CD8-positive, alpha-beta memory T cell (primary cell): Measurements from ENCODE around the gene LGALS7. TPM values are rescaled to one million over a fixed set of nuclear protein-coding genes. Genes with fewer than 3 reads are reported as not detected.
"Not testable (repeated sequence)": the region's sequence is repeated elsewhere in the genome, so short reads cannot be mapped to it uniquely, and the experiment has no call there.

Source experiments
- CTCF ChIA-PET: fragments of 350-600 bp; sonication (Branson Sonifier 250); formaldehyde crosslinking; loops from one replicate; lab custom pipeline; 2021; ENCODE audit warnings: antibody characterized with exemption; lab: Charles Lee
- POLR2A ChIA-PET: fragments of 350-600 bp; sonication (Branson Sonifier 250); formaldehyde crosslinking; loops from one replicate; lab custom pipeline; 2021; ENCODE audit warnings: antibody characterized with exemption; lab: Charles Lee
- DNase-seq, 5 donors: peaks; one replicate each; pipeline versions ENCODE4 v3.0.0 to v3.0.0-alpha.2; 2020 to 2022; ENCODE audit warnings: mixed read lengths in 1 of 5
- H3K27ac ChIP-seq: one replicate; pipeline ENCODE4 v1.7.0; 2013; ENCODE audit warnings: low read depth, mild to moderate bottlenecking, low read length, moderate library complexity
- H3K27me3 ChIP-seq: 2 replicates; pipeline ENCODE4 v1.7.0; 2013; ENCODE audit warnings: low read length, mild to moderate bottlenecking; ENCODE audit not compliant: insufficient read depth, poor library complexity, severe bottlenecking
- H3K36me3 ChIP-seq: 2 replicates; pipeline ENCODE4 v1.7.0; 2013; ENCODE audit warnings: mild to moderate bottlenecking, low read length, moderate library complexity; ENCODE audit not compliant: insufficient read depth
- H3K4me1 ChIP-seq: 2 replicates; pipeline ENCODE4 v1.7.0; 2013; ENCODE audit warnings: mild to moderate bottlenecking, low read length, moderate library complexity; ENCODE audit not compliant: insufficient read depth
- H3K4me3 ChIP-seq: 2 replicates; pipeline ENCODE4 v1.7.0; 2013; ENCODE audit warnings: mild to moderate bottlenecking, low read length
- H3K9me3 ChIP-seq: 2 replicates; pipeline ENCODE4 v1.7.0; 2013; ENCODE audit warnings: mild to moderate bottlenecking, low read length
- H3K27ac Mint-ChIP-seq, 8 donors: one replicate each; pipeline ENCODE4 v1.8.0; 2020 to 2021; ENCODE audit warnings: mixed read lengths in 8 of 8, mild to moderate bottlenecking in 6 of 8, inconsistent platforms in 3 of 8, moderate library complexity in 3 of 8
- H3K27me3 Mint-ChIP-seq, 2 donors: one replicate each; pipeline ENCODE4 v1.8.0; 2020 to 2021; ENCODE audit warnings: mixed read lengths in 2 of 2, mild to moderate bottlenecking in 1 of 2, moderate library complexity in 1 of 2
- H3K36me3 Mint-ChIP-seq, 3 donors: one replicate each; pipeline ENCODE4 v1.8.0; 2020 to 2021; ENCODE audit warnings: mixed read lengths in 3 of 3, inconsistent platforms in 1 of 3, mild to moderate bottlenecking in 1 of 3
- H3K4me1 Mint-ChIP-seq, 3 donors: one replicate each; pipeline ENCODE4 v1.8.0; 2020 to 2021; ENCODE audit warnings: mixed read lengths in 3 of 3, inconsistent platforms in 1 of 3, mild to moderate bottlenecking in 1 of 3
- H3K4me3 Mint-ChIP-seq, 7 donors: one replicate each; pipeline ENCODE4 v1.8.0; 2020 to 2021; ENCODE audit warnings: mixed read lengths in 7 of 7, mild to moderate bottlenecking in 6 of 7, moderate library complexity in 4 of 7, inconsistent platforms in 2 of 7
- H3K9me3 Mint-ChIP-seq, 5 donors: one replicate each; pipeline ENCODE4 v1.8.0; 2020 to 2022; ENCODE audit warnings: mixed read lengths in 5 of 5, mild to moderate bottlenecking in 3 of 5, moderate library complexity in 2 of 5, inconsistent platforms in 1 of 5
- polyA plus RNA-seq: library from polyadenylated mRNA; unstranded; fragments of 300-500 nt; fragmentation: Illumina TruSeq; gene quantifications from one replicate; pipeline ENCODE4 v1.2.3, GENCODE V29; 2021
- total RNA-seq, 2 experiments: library from RNA; stranded (reverse); gene quantifications; one replicate each; pipeline ENCODE4 v1.2.3, GENCODE V29; 2021

LGALS7 gene
- total and polyA plus RNA-seq, 3 experiments from 2014 or later, result not detected

GRCh38 chr19:38813323-38813722 is 40.0 kb upstream of the LGALS7 start:
- H3K36me3 Mint-ChIP-seq, result peaks cover 0 to 35% (median 2%) of the 10 kb centered on the region in 3 donors
- Histone ChIP-seq H3K9me3 (no peaks in the 10 kb centered on the region), H3K4me3 (no peak overlapping the region), H3K36me3 (peaks cover 19% of the 10 kb centered on the region), H3K4me1 (no peaks in the 10 kb centered on the region), H3K27ac (no peak overlapping the region), H3K27me3 (no peaks in the 10 kb centered on the region)
- peak overlapping the region in 1 of 8 donors; percentile 58 for H3K27ac Mint-ChIP-seq
- CTCF ChIA-PET, result no interaction called here
- no peaks in the 10 kb centered on the region for H3K9me3 Mint-ChIP-seq
- POLR2A ChIA-PET, result no interaction called here
- no peak overlapping the region for H3K4me3 Mint-ChIP-seq
- no peaks in the 10 kb centered on the region for H3K27me3 Mint-ChIP-seq
- no peak for DNase-seq
- no peaks in the 10 kb centered on the region for H3K4me1 Mint-ChIP-seq

DNA sequence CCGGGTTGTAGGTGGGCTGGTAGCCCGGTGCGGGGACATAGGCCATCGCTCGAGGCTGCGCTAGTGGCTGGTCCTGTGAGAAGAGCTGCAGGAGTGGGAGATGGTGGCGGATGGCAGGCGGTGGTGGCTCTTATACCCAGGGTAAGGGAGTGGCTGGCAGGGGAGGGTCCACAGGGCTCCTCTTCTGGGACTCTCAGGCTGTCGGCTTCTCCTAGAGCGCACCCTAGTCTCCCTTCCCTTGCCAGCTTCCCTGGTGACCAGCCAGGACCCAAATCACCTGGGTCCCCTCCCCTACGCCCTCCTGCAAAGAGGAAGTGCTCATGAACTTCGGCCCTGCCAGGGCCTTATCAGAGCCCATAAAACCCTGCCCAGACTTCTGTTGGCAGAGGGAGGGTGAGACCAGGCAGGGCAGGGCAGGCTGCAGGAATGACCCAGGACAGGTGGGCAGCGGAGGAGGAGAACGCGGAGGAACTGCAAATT is 39.6 kb upstream of the LGALS7 start, which contains the start of gene LGALS4:
TSS of gene LGALS4 (minus strand) at position 105 of the 480 bp plus-strand sequence. CDS start at position 46, 59 bp downstream.
- H3K9me3 ChIP-seq, result no peaks in the 10 kb centered on the region
- no peaks in the 10 kb centered on the region for H3K4me1 ChIP-seq
- DNase-seq, result no peak
- no peak within 1 kb of the TSS for H3K27ac ChIP-seq
- Mint-ChIP-seq H3K27me3 (no peaks in the 10 kb centered on the region), H3K9me3 (no peaks in the 10 kb centered on the region), H3K4me3 (no peak within 1 kb of the TSS), H3K36me3 (peaks cover 0 to 31% (median 2%) of the 10 kb centered on the region in 3 donors), H3K4me1 (no peaks in the 10 kb centered on the region), H3K27ac (peak within 1 kb of the TSS in 3 of 8 donors; percentile 36 to 78 (median 58))
- POLR2A ChIA-PET, result no interaction called here
- H3K4me3 ChIP-seq, result no peak within 1 kb of the TSS
- peaks cover 17% of the 10 kb centered on the region for H3K36me3 ChIP-seq
- CTCF ChIA-PET, result no interaction called here
- no peaks in the 10 kb centered on the region for H3K27me3 ChIP-seq

- Histone ChIP-seq H3K27me3 (no peaks in the 10 kb centered on the region), H3K4me3 (no peak overlapping the region), H3K36me3 (peaks cover 10% of the 10 kb centered on the region), H3K27ac (no peak overlapping the region), H3K9me3 (no peaks in the 10 kb centered on the region), H3K4me1 (no peaks in the 10 kb centered on the region)
- Mint-ChIP-seq H3K4me1 (no peaks in the 10 kb centered on the region), H3K4me3 (no peak overlapping the region), H3K27me3 (no peaks in the 10 kb centered on the region), H3K9me3 (no peaks in the 10 kb centered on the region), H3K36me3 (peaks cover 0 to 26% (median 2%) of the 10 kb centered on the region in 3 donors), H3K27ac (peak overlapping the region in 2 of 8 donors; percentile 51 to 78)
- ChIA-PET POLR2A (no interaction called here), CTCF (no interaction called here)
- no peak for DNase-seq
These were observed 38.9 kb upstream of the LGALS7 start for GRCh38 chr19:38812009-38812840.

DNA sequence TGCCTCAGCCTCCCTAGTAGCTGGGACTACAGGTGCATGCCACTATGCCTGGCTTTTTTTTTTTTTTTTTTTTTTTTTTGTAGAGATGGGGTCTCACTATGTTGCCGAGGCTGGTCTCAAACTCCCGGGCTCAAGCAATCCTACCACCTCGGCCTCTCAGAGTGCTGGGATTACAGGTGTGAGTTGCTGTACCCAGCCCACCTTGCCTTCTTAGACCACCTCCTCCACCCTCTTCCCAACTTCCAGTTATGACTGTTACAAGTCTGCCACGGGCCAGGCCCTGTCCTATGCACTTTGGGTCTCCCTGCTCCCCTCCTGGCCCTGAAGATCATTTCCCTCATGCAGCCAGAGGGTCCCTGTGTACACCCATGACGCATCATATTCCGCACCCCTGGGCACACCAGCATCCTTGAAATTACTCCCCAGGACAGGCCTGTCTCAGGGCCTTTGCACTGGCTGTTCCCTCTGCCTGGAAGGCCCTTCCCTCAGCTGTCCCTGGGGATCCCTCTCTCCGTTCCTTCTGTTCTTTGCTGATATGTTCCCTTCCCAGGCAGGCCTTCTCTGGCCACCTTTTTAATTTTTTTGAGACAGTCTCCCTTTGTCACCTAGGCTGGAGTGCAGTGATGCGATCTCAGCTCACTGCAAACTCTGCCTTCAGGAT is 36.4 kb upstream of the LGALS7 start:
- ChIA-PET POLR2A (interaction anchor here (0.6 kb wide), 2 partner anchors 56 to 86 kb away, joined by 3 to 4 read pairs; no protein-coding TSS in a partner anchor), CTCF (no interaction called here)
- H3K4me3 ChIP-seq, result no peak overlapping the region
- peaks cover 3 to 7% (median 5%) of the 10 kb centered on the region in 3 donors for H3K4me1 Mint-ChIP-seq
- H3K9me3 Mint-ChIP-seq, result no peaks in the 10 kb centered on the region
- no peak overlapping the region for H3K27ac ChIP-seq
- peak overlapping the region in 1 of 7 donors; percentile 40 for H3K4me3 Mint-ChIP-seq
- peak overlapping the region in 1 of 8 donors; percentile 75 for H3K27ac Mint-ChIP-seq
- no peaks in the 10 kb centered on the region for H3K27me3 ChIP-seq
- DNase-seq, result no peak
- no peaks in the 10 kb centered on the region for H3K27me3 Mint-ChIP-seq
- no peaks in the 10 kb centered on the region for H3K36me3 ChIP-seq
- peaks cover 3% of the 10 kb centered on the region for H3K4me1 ChIP-seq
- peaks cover 0 to 6% (median 0%) of the 10 kb centered on the region in 3 donors for H3K36me3 Mint-ChIP-seq
- H3K9me3 ChIP-seq, result no peaks in the 10 kb centered on the region

DNA sequence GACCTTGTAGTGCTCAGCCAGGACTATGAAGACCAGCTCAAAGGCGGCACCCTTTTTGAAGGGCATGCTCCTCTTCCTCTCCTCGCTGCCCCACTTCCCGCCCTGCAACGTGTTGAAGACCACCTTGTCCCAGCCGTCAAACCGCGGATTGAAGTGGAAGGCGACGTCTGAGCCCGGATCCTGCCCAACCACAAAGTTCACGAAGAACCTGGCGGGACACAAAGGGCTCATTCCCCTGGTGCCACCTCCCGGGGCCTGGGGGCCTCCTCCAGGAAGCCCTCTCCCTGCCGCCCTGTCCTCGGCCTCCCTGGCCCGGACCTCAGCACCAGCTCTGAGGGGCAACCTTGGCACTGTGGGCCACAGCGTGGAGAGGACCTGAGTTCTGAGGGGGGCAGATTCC is 35.4 kb upstream of the LGALS7 start:
- ChIA-PET POLR2A (interaction anchor here (0.6 to 0.7 kb wide), 2 partner anchors 87 to 251 kb away, joined by 3 to 6 read pairs; no protein-coding TSS in a partner anchor), CTCF (interaction anchor here (0.8 kb wide), 1 partner anchor 9 kb away, joined by 3 read pairs; no protein-coding TSS in a partner anchor)
- H3K9me3 ChIP-seq, result no peaks in the 10 kb centered on the region
- H3K36me3 Mint-ChIP-seq, result peaks cover 0 to 3% (median 0%) of the 10 kb centered on the region in 3 donors
- no peaks in the 10 kb centered on the region for H3K27me3 ChIP-seq
- H3K9me3 Mint-ChIP-seq, result no peaks in the 10 kb centered on the region
- H3K4me3 Mint-ChIP-seq, result no peak overlapping the region
- H3K4me1 ChIP-seq, result peaks cover 3% of the 10 kb centered on the region
- H3K27ac ChIP-seq, result no peak overlapping the region
- no peak for DNase-seq
- H3K27ac Mint-ChIP-seq, result no peak overlapping the region
- no peaks in the 10 kb centered on the region for H3K27me3 Mint-ChIP-seq
- H3K36me3 ChIP-seq, result no peaks in the 10 kb centered on the region
- H3K4me1 Mint-ChIP-seq, result peaks cover 3 to 7% (median 5%) of the 10 kb centered on the region in 3 donors
- H3K4me3 ChIP-seq, result no peak overlapping the region

DNA sequence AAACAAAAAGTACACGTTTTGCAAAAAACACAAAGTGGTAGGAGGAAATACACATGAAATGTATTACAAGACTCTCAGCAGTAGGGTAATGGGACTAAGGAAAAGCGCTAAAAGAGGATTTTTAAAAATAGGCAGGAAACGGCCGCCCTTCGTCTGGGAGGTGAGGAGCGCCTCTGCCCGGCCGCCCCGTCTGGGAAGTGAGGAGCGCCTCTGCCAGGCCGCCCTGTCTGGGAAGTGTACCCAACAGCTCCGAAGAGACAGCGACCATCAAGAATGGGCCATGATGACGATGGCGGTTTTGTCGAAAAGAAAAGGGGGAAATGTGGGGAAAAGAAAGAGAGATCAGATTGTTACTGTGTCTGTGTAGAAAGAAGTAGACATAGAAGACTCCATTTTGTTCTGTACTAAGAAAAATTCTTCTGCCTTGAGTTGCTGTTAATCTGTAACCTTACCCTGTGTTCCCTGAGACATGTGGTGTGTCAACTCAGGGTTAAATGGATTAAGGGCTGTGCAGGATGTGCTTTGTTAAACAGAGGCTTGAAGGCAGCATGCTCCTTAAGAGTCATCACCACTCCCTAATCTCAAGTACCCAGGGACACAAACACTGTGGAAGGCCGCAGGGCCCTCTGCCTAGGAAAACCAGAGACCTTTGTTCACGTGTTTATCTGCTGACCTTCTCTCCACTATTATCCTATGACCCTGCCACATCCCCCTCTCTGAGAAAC is 34.2 kb upstream of the LGALS7 start:
- H3K9me3 ChIP-seq, H3K9me3 Mint-ChIP-seq, H3K4me1 ChIP-seq, H3K36me3 ChIP-seq, H3K27me3 Mint-ChIP-seq, H3K27ac Mint-ChIP-seq, H3K36me3 Mint-ChIP-seq, DNase-seq, H3K27me3 ChIP-seq, POLR2A ChIA-PET, CTCF ChIA-PET, H3K27ac ChIP-seq, H3K4me3 ChIP-seq, H3K4me1 Mint-ChIP-seq: not testable (repeated sequence)
- peak overlapping the region in 1 of 7 donors; percentile 23 for H3K4me3 Mint-ChIP-seq

DNA sequence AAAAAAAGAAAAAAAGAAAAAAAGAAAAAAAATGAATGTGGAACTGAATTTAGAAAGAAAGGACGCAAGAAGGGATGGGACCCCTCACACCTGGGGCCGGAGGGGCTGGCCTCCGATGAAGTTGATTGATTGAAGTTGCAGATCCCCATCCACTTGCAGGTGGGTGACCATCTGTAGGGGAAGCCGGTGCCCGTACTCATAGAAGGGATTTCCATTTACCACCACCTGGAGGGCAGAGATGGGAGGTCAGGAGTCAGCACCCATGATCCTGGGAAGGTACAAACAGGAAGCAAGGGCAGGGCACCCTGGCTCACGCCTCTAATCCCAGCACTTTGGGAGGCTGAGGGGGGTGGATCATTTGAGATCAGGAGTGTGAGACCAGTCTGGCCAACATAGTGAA is 33.1 kb upstream of the LGALS7 start:
- Histone ChIP-seq H3K27me3 (no peaks in the 10 kb centered on the region), H3K36me3 (no peaks in the 10 kb centered on the region), H3K9me3 (no peaks in the 10 kb centered on the region), H3K27ac (no peak overlapping the region), H3K4me1 (peaks cover 3% of the 10 kb centered on the region), H3K4me3 (no peak overlapping the region)
- no peak overlapping the region for H3K27ac Mint-ChIP-seq
- H3K9me3 Mint-ChIP-seq, result no peaks in the 10 kb centered on the region
- H3K4me1 Mint-ChIP-seq, result peaks cover 3 to 7% (median 5%) of the 10 kb centered on the region in 3 donors
- ChIA-PET POLR2A (no interaction called here), CTCF (no interaction called here)
- no peak for DNase-seq
- no peak overlapping the region for H3K4me3 Mint-ChIP-seq
- H3K36me3 Mint-ChIP-seq, result peaks cover 0 to 6% (median 0%) of the 10 kb centered on the region in 3 donors
- no peaks in the 10 kb centered on the region for H3K27me3 Mint-ChIP-seq
